ENCODE measurements around the gene ZBTB17.

Gene ZBTB17

GRCh38 chr1:16015960-16016901, 40.3 kb upstream of the ZBTB17 start:
- TF ChIP-seq CTCF (IDR thresholded peaks at IDR 0.05; ENCODE audit: low read depth, low read length) (no peak), MAX (IDR thresholded peaks at IDR 0.05; ENCODE audit: low read depth, low read length) (no peak), MYC (IDR thresholded peaks at IDR 0.05; ENCODE audit: low read depth, low read length) (no peak)
- no peak for DNase-seq (ENCODE audit: low read depth)
- no peak overlapping the region for H3K4me3 ChIP-seq (ENCODE audit: low read depth, low read length)

GRCh38 chr1:16015491-16015890, 39.6 kb upstream of the ZBTB17 start:
- no peak overlapping the region for H3K4me3 ChIP-seq (ENCODE audit: low read depth, low read length)
- no peak for TF ChIP-seq MYC (IDR thresholded peaks at IDR 0.05; ENCODE audit: low read depth, low read length)
- TF ChIP-seq MAX (IDR thresholded peaks at IDR 0.05; ENCODE audit: low read depth, low read length): no peak
- TF ChIP-seq POLR2A (IDR thresholded peaks at IDR 0.05; ENCODE audit: extremely low read depth, insufficient read length): no peak
- TF ChIP-seq CTCF (IDR thresholded peaks at IDR 0.05; ENCODE audit: low read depth, low read length): no peak
- no peak for DNase-seq (ENCODE audit: low read depth)

- TF ChIP-seq MYC (IDR thresholded peaks at IDR 0.05; ENCODE audit: low read depth, low read length) (no peak), MAX (IDR thresholded peaks at IDR 0.05; ENCODE audit: low read depth, low read length) (no peak), POLR2A (IDR thresholded peaks at IDR 0.05; ENCODE audit: extremely low read depth, insufficient read length) (no peak), CTCF (IDR thresholded peaks at IDR 0.05; ENCODE audit: low read depth, low read length) (no peak)
- no peak overlapping the region for H3K4me3 ChIP-seq (ENCODE audit: low read depth, low read length)
- DNase-seq (ENCODE audit: low read depth): no peak
Observed at GRCh38 chr1:16014509-16015482, 38.9 kb upstream of the ZBTB17 start.

- TF ChIP-seq POLR2A (IDR thresholded peaks at IDR 0.05; ENCODE audit: extremely low read depth, insufficient read length) (no peak), CTCF (IDR thresholded peaks at IDR 0.05; ENCODE audit: low read depth, low read length) (no peak), MYC (IDR thresholded peaks at IDR 0.05; ENCODE audit: low read depth, low read length) (no peak)
- no peak for DNase-seq (ENCODE audit: low read depth)
- no peak overlapping the region for H3K4me3 ChIP-seq (ENCODE audit: low read depth, low read length)
Observed at GRCh38 chr1:16013908-16014258, 38.0 kb upstream of the ZBTB17 start.

- peak; percentile 84 for DNase-seq (ENCODE audit: low read depth)
- no peak overlapping the region for H3K4me3 ChIP-seq (ENCODE audit: low read depth, low read length)
- TF ChIP-seq MAX (IDR thresholded peaks at IDR 0.05; ENCODE audit: low read depth, low read length): no peak
- TF ChIP-seq POLR2A (IDR thresholded peaks at IDR 0.05; ENCODE audit: extremely low read depth, insufficient read length): no peak
- no peak for TF ChIP-seq CTCF (IDR thresholded peaks at IDR 0.05; ENCODE audit: low read depth, low read length)
- TF ChIP-seq MYC (IDR thresholded peaks at IDR 0.05; ENCODE audit: low read depth, low read length): 0 out of 2 replicates have a peak, but pooled peaks have one; percentile 23
Observed at GRCh38 chr1:16013220-16013907, 37.5 kb upstream of the ZBTB17 start.
